Stimulated activated CD4-positive, alpha-beta T cell treated with anti-CD3 and anti-CD28 coated beads, TNF-alpha, amount 100 ng/mL, for 48 hours (primary cell): ENCODE data around the gene HADHB.

Experiments used
- DNase-seq, 3 donors: peaks; one replicate each; pipeline ENCODE4 v3.0.0-alpha.2; 2020; ENCODE audit warnings: low read depth in 3 of 3

Gene HADHB

GRCh38 chr2:26244309-26245230 lies at the start of gene HADHB, which contains the start of gene HADHA:
TSS of gene HADHB (plus strand) at chr2:26244939. CDS start at chr2:26254255, 9,316 bp downstream.
TSS of gene HADHA (minus strand) at chr2:26244632. CDS start at chr2:26244596, 36 bp downstream.
- peak; percentile 77 to 83 (median 83) for DNase-seq

DNA sequence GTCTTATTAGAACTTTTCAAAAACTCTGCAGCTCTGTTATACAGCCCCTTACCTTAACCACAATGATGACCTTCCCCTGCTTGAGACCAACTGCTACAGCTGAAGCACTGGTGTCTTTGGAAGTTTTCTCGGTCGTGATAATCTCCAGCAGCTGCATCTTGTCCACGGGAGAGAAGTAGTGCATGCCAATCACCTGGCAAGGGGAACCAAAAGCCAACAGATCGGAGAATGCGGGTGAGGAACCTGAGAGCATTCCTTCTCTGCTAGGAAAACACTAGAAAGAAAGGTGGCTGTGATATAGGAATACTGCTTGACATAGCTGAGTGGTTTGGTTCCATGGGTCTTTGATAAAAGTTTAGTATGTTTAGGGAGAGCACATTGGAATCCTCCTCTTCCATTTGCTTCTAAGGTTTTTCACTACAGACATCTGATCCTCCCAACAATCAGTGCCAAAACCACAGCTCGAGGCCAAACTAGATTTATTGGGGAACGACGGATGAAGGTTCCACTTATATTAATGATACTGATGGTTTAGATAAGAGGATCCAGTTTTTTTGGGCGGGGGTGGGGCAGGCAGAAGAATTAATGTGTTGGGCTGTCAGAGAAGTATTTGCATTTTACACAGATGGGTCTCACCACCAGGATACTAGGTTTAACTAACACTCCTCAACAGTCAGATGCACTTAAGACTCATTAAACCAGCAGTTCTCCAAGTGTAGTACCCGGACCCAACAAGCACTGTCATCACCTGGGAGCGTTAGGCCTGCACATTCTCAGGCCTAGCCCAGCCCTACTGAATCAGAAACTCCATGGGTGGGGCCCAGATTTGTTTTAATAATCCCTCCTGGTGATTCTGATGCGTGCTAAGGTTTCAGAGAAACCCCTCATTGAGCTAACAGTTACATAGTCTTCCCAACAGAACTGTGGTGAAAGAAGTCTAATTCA lies 49.4 kb upstream of the HADHB start:
- no peak for DNase-seq

DNA sequence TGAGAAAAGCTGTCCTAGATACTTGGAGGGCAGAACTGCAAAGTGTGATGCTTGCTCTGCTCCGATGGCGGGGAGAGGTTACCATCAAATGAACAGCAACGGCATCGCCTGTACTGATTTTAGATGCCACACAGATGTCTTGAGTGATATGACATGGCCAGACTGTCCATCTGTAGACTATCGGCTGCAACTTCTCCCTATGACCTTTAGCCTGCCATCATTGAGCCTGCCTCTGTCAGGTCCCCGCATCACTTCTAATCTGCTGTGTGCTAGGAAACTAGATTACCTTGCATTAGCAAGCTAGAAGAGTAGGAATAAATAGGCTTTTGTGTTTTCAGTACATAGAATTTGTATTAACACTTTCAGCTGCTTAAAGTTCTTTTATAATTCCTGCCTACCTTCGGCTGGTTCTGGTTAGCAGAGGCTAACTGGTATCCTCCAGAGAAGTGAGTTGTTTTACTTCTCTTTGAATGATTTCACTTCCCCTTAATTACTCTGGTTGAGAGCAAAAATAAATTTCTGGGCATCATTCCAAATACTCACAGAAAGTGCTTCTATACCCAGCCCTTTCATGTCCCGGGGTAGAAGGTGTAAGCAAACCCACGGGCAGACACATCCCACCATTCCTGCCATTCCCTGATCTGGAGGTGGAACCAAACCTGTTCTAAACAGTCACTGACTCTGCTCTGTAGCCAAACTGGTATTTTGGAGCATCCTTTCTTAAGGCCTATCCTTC lies 47.9 kb upstream of the HADHB start:
- no peak for DNase-seq

DNA sequence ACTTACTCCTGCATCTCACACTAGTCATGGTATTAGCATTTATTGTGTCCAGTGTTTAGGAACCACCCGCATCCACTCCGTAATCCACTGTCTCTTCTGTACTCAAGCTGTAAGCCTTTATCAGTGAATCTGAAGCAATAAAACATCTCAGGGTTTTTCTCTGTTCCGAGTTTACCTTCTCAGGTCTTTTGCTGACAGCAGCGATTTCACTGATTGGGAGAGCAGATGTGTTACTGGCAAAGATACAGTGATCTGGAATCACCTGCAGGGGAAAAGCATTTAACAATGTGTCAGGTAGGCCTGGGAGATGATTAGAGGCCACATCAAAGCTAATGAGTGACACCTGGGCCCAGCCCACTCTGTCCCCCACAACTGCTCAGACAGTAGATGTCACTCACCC lies 47.2 kb upstream of the HADHB start:
- DNase-seq, result no peak

DNA sequence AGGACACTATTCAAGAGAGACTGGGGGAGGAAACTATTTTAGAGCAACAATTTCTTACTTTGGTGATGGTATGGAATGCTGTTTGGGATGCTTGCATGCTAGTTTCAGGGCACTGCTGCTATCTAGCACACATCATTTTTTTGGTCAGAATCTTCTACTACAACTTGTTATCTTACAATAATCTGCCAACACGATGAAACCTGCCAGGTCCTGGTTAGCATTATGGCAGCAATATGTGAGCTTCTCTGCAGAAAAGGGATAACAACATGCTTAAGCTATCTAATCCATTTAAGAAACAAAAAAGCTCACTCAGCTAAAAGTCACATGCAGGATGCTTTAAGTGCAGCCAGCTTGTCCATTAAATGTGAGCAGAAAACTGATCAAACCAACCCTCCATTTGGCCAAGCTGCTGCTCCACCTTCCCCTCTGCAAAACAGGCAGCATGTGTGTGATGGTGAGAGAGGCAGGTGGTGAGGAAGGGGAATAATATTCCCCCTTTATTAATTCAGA lies 41.7 kb upstream of the HADHB start:
- no peak for DNase-seq

DNA sequence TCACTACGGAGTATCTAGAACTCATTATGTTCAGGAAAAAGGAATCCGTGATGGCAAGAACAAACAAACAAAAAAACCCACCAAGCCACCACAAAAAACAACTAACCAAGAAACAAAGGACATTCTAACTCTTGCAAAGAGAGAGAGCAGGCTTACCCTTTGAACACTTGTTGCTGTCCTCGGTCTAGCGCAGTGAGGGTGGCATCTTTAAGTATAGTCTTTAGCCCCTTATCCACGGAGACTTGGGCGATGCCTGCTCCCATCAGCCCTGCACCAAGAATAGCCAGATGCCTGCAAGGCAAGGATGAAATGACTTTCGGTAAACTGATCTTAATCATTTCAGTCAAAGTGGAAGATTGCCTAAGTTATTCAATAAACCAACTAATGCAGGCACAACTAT lies 40.8 kb upstream of the HADHB start:
- no peak for DNase-seq

GRCh38 chr2:26212011-26212410 lies 32.7 kb upstream of the HADHB start:
- no peak for DNase-seq

GRCh38 chr2:26214759-26215158 lies 30.0 kb upstream of the HADHB start:
- no peak for DNase-seq

- no peak for DNase-seq
Observed at GRCh38 chr2:26215833-26216232, 28.9 kb upstream of the HADHB start.

DNA sequence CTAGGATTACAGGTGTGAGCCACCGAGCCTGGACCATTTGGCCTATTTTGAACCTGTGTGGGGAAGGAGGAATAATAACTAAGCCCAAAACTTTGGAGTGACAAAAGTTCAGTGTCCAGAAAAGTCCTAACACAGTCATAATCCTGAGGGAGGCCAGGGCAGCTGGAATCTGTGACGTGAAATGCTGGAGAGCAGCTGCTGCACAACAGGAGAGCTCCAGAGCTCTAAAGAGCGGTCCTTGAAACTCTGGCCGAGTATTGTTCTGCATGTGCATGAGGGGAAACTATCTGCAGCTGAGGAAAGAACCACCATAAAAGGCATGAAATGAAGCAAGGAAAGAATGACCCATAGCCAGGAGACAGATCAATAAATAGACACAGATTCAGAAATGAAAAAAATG lies 28.2 kb upstream of the HADHB start:
- no peak for DNase-seq

DNA sequence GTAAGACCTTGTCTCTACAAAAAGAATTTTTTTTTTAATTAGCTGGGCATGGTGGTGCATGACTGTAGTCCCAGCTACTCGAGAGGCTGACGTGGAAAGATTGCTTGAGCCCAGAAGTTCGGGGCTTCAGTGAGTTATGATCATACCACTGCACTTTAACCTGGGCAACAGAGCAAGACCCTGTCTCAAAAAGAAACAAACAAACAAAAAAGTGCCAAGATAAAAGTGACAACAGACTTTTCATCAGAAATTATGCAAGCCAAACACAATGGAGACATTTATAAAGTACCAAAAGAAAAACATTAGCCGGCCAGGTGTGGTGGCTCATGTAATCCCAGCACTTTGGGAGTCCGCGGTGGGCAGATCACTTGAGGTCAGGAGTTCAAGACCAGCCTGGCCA lies 27.0 kb upstream of the HADHB start:
- DNase-seq, result no peak

- no peak for DNase-seq
Observed at GRCh38 chr2:26223018-26223417, 21.7 kb upstream of the HADHB start.

DNA sequence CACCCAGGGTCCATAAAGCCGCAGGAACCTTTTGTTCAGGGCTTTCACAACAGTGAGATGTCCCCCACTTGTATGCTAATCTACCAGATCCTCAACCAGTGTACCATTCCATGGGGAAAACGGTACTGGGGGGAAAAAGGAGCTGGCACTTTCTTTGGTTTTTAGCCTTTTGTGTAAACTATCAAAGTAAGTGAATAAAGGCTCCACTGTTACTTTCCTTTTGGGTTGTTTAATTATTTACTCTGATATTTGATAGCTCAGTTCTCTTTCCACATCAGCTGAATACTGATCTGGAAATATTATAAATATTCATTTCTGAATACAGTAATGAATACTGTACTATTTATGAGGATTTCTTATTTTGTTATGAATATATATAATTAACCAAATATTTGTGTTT lies 20.6 kb upstream of the HADHB start:
- DNase-seq, result no peak

GRCh38 chr2:26229595-26229994 lies 15.1 kb upstream of the HADHB start:
- DNase-seq, result no peak

GRCh38 chr2:26230806-26231205 lies 13.9 kb upstream of the HADHB start:
- DNase-seq, result no peak

DNA sequence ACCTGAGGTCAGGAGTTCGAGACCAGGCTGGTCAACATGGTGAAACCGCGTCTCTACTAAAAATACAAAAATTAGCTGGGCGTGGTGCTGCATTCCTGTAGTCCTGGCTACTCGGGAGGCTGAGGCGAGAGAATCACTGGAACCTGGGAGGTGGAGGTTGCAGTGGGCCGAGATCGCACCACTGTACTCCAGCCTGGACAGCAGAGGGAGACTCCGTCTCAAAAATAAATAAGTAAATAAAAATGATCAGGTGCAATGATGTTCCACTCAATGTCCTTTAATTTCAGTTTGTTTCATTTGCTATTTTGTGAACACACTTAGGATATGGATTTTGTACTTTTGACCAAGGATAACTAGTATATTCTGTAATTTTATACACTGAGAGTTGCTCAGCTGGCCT lies 9.7 kb upstream of the HADHB start:
- DNase-seq, result no peak

- no peak for DNase-seq
Observed at GRCh38 chr2:26237868-26238267, 6.9 kb upstream of the HADHB start.

DNA sequence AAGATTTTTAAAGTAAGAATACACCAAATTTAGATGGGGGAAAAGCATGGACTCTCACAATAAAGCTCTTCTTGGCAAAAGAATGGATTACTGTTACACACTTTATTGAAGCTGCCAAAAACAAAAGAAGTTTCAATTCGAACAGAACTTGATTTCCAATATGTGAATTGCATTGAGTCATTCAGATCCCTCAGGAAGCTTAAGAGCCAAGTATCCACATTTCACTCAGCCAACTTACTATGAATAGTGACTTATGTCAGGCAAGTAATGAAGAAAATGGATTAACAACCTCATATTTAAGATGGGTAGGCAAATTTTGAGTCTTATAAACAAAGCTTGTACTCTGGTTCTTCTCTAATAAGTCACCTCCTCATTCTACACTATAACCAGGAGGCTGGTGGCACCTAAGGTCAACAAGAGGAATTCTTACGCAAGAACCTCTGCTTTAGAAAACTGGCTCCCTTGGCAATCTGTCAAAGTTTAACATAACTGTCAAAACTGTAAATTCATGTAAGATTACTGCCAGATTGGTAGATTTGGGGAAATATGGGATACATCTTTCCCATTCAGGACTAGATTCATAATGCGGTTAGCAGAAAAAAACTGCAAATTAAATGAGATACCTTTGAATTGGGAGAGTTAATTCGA lies 6.3 kb upstream of the HADHB start:
- DNase-seq, result no peak

GRCh38 chr2:26241928-26242436 lies 2.8 kb upstream of the HADHB start:
- no peak for DNase-seq

- no peak for DNase-seq
Observed at GRCh38 chr2:26243470-26244308, 1.1 kb upstream of the HADHB start.
